HT-29 (cell line): ENCODE measurements around the gene FAM221B. TPM values are rescaled to one million over a fixed set of nuclear protein-coding genes. Genes with fewer than 3 reads are reported as not detected.

ENCODE experiments used
- DNase-seq: peaks from one replicate; pipeline ENCODE4 v3.0.0-alpha.2; 2015; ENCODE audit warnings: low spot score
- small RNA-seq: library from RNA; depleted of rRNA; stranded (forward); fragments of <200 nt; gene quantifications from one replicate; pipeline ENCODE3, GENCODE V24; 2014
- total RNA-seq: library from RNA; depleted of rRNA; stranded (reverse); fragments of >200 nt; shearing (Covaris generic); gene quantifications from 2 replicates; pipeline ENCODE4 v1.2.3, GENCODE V29; 2014; rRNA removed

FAM221B gene
- total RNA-seq, 1 experiment from 2014 or later, result 0.10 TPM

- DNase-seq, result no peak
These were observed 36.3 kb downstream of the FAM221B start for GRCh38 chr9:35792024-35792813.

DNA sequence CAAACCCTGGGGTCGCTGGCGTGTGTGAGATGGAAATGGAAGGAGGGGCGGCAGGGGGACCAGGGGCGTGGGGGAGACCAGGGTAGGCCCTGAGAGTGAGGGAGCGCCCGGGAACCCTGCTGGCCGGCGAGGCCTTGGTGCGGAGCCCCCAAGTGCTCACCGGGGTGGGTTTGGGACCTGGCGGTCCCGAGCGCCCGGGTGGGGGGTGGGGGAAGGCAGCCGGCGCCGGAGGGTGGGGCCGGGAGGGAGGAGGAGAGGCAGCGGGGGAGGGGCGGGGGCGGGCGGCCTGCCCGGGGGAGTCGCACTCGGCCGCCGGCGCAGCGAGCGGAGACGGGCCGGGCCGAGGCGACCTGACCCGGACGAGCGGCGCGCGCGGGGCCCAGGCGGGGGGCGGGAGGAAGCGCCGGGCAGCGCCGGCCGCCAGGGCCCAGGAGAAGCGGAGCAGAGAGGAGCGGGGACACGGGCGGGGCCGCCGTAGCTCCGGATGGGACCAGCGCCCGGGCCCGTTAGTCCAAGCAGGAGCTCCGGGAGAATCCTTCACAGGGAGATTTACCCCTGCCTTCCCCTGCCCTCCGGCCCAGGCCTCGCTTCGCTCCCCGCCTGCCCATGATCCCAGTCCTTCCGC lies 37.1 kb downstream of the FAM221B start, which contains the start of gene NPR2:
TSS of gene NPR2 (plus strand) at position 295 of the 625 bp plus-strand sequence. CDS start 818 bp downstream, outside the sequence.
- DNase-seq, result no peak

- DNase-seq, result peak; percentile 74
These were observed 37.9 kb downstream of the FAM221B start for GRCh38 chr9:35790385-35791296.

- DNase-seq, result no peak
These were observed 38.5 kb downstream of the FAM221B start for GRCh38 chr9:35790025-35790384.

- DNase-seq, result no peak
These were observed 39.0 kb downstream of the FAM221B start for GRCh38 chr9:35789541-35789940.

- no peak for DNase-seq
These were observed 45.1 kb downstream of the FAM221B start for GRCh38 chr9:35783418-35783817.

GRCh38 chr9:35781066-35781465 lies 47.5 kb downstream of the FAM221B start:
- DNase-seq, result no peak

GRCh38 chr9:35778496-35778895 lies 50.0 kb downstream of the FAM221B start:
- DNase-seq, result no peak

DNA sequence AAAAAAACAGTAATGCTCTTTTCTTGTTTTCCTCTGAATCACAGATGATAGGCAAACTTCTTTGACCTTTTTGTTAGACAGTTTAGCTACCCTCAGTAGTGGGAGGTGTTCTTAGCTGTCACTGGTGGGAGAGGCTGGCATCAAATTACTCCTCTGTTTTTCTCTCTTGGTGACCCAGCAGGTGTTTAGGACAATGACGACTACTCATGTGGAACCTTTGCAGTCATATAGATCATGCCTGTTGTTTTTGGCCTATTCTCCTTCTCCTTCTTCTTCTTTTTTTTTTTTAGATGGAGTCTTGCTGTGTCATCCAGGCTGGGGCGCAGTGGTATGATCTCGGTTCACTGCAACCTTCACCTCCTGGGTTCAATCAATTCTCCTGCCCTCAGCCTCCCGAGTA lies 52.5 kb downstream of the FAM221B start:
- DNase-seq, result no peak

- no peak for DNase-seq
These were observed 53.5 kb downstream of the FAM221B start for GRCh38 chr9:35774907-35775635.

- peak; percentile 44 for DNase-seq
These were observed 56.6 kb downstream of the FAM221B start for GRCh38 chr9:35771943-35772342.

- peak; percentile 52 for DNase-seq
These were observed 57.0 kb downstream of the FAM221B start for GRCh38 chr9:35771534-35771933.

DNA sequence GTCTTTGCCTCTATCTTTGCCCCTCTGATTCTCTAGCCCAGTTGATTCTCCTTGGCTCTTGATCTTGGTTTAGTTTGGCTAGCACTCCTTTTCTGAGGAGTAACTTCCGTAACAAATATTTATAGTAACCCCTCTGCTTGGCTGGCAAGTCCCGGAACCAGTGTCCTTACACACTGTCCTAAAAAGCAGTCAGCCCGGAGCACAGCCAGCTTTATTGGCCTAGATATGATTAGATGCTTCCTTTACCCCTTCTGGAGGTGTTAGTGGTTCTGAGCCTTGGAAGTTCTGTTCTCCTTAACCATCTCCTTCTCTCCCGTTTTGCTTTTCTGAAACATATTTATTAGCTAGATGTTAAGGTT lies 57.5 kb downstream of the FAM221B start:
- no peak for DNase-seq

DNA sequence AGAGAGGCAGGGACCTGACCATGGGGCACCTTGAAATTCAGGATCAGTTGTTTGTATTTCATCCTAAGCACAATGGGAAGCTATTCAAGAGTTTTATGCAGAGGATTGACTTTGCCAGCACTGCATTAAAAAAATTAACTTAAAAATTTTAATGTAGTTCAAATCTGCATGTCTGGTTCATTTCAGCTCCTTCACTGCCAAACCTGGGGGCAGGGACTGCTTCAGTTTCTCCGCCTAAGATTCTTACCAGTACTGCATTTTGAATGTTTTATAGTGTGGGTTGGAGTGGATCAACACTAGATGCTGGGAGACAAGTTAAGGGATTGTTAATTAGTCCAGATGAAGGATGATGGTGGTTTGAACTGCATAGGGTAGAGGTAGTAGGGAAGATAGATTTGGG lies 58.8 kb downstream of the FAM221B start:
- no peak for DNase-seq

DNA sequence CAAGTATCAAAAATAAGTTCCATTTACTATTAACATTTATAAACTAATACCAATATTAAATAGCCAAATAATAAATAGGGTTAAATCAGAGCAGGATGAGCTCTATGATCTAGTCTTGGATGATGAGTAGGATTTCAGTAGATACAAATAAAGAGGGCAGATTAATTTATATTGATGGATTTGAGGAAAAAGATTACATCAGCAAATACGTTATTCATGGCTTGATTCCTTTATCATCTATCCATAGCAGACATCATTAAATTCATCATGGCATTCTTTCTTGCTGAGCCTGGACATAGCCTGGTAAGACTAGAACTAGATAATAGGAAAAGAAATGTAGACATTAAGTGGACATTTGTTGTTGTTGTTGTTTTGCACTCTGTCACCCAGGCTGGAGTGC lies 61.1 kb downstream of the FAM221B start:
- no peak for DNase-seq

DNA sequence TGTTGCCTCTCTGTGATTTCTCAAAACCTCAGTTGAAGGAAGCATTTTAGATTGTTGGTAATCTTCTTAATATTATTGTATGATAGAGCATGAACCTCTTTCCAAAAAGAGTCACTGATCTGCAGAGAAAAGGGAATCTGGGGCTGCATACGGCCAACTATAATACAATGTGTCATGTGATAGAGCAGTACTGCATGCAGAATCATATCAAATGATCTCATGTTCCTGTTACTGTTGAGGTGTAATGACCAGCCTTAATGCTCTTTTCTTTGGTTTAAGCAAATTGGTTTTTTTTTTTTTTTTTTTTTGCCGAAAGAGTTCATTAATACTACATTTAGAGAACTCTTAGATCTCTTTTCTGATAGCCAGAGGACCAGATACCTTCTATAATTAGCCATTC lies 61.5 kb downstream of the FAM221B start:
- no peak for DNase-seq

Small RNAs within 50 kb of the gene (small RNA-seq; reads per million reads assigned to genes)
- not detected for gene HINT2

Other genes starting within 250 kb of the FAM221B start
- 7.7 and 7.9 TPM in 2 replicates for gene TESK1, start 223.5 kb downstream of the FAM221B start, total RNA-seq
- 0.23 TPM in 1 of 2 replicates, not detected in the other for gene CD72, start 210.3 kb downstream of the FAM221B start, total RNA-seq
- gene SIT1, start 177.8 kb downstream of the FAM221B start, total RNA-seq, result not detected in 2 replicates
- gene RMRP, start 170.7 kb downstream of the FAM221B start, total RNA-seq, result 23,916 and 27,637 TPM in 2 replicates
- gene CCDC107, start 170.4 kb downstream of the FAM221B start, total RNA-seq, result 19.7 and 19.9 TPM in 2 replicates
- gene ARHGEF39, start 163.5 kb downstream of the FAM221B start, total RNA-seq, result 16.2 and 23.4 TPM in 2 replicates
- 82.8 and 95.4 TPM in 2 replicates for gene CA9, start 154.8 kb downstream of the FAM221B start, total RNA-seq
- gene TPM2, start 138.8 kb downstream of the FAM221B start, total RNA-seq, result 61.0 and 69.8 TPM in 2 replicates
- gene TLN1, start 96.5 kb downstream of the FAM221B start, total RNA-seq, result 99.5 and 100.0 TPM in 2 replicates
- 42.4 and 44.5 TPM in 2 replicates for gene CREB3, start 96.1 kb downstream of the FAM221B start, total RNA-seq
- gene GBA2, start 79.5 kb downstream of the FAM221B start, total RNA-seq, result 74.6 and 84.9 TPM in 2 replicates
- gene RGP1, start 79.4 kb downstream of the FAM221B start, total RNA-seq, result 18.9 and 20.6 TPM in 2 replicates
- gene MSMP, start 74.5 kb downstream of the FAM221B start, total RNA-seq, result 0.28 TPM in 1 of 2 replicates, not detected in the other
- gene NPR2, start 37.1 kb downstream of the FAM221B start, total RNA-seq, result 6.3 and 8.3 TPM in 2 replicates
- 0.78 and 1.9 TPM in 2 replicates for gene SPAG8, start 16.5 kb downstream of the FAM221B start, total RNA-seq
- 91.2 and 98.7 TPM in 2 replicates for gene HINT2, start 13.7 kb downstream of the FAM221B start, total RNA-seq
- 3.1 and 4.5 TPM in 2 replicates for gene TMEM8B, start 496 bp upstream of the FAM221B start, total RNA-seq
- not detected in 2 replicates for gene OR13J1, start 41.7 kb upstream of the FAM221B start, total RNA-seq
- 4.1 and 7.7 TPM in 2 replicates for gene HRCT1, start 77.5 kb upstream of the FAM221B start, total RNA-seq
- 0.23 TPM in 1 of 2 replicates, not detected in the other for gene SPAAR, start 80.8 kb upstream of the FAM221B start, total RNA-seq
- gene OR2S2, start 129.4 kb upstream of the FAM221B start, total RNA-seq, result not detected in 2 replicates
- gene RECK, start 208.2 kb upstream of the FAM221B start, total RNA-seq, result not detected in 2 replicates